SK-N-SH (cell line): ENCODE results near the gene OR2L8. TPM values are rescaled to one million over a fixed set of nuclear protein-coding genes. Genes with fewer than 3 reads are reported as not detected.

Experiments used
- CTCF ChIA-PET: fragments of 300-600, 350-600 bp; formaldehyde crosslinking; extraction: SDS; loops from one replicate; lab custom pipeline; 2021; lab: Yijun Ruan, JAX
- POLR2A ChIA-PET: fragments of 350-600 bp; sonication (Branson Sonifier 250); formaldehyde crosslinking; extraction: SDS; loops from one replicate; lab custom pipeline; 2020; ENCODE audit warnings: antibody characterized with exemption, inconsistent platforms; lab: Yijun Ruan, JAX
- DNase-seq: peaks from one replicate; pipeline ENCODE4 v3.0.0; 2012
- H2AFZ ChIP-seq: fragments of 200-600 bp; sonication (generic); 2 replicates; pipeline ENCODE4 v1.8.1; 2016; ENCODE audit warnings: antibody characterized with exemption, mild to moderate bottlenecking, low read depth
- H3F3A ChIP-seq: fragments of 200-600 bp; sonication (generic); replicated peaks from 2 replicates; pipeline ENCODE3; 2016; ENCODE audit warnings: antibody characterized with exemption, mild to moderate bottlenecking; ENCODE audit not compliant: insufficient read depth
- H3K27ac ChIP-seq, 2 experiments: fragments of 200-500 bp in 1 of 2; fragments of 200-600 bp in 1 of 2; sonication (Bioruptor generic) in 1 of 2; sonication (generic), shearing (Covaris generic) in 1 of 2; 2 replicates each; pipeline versions ENCODE4 v1.5.1 to v1.6.1; 2014 to 2016; ENCODE audit warnings: low read depth in 2 of 2, inconsistent platforms in 1 of 2, low read length in 1 of 2, mild to moderate bottlenecking in 1 of 2, mixed read lengths in 1 of 2
- H3K27me3 ChIP-seq: fragments of 200-600 bp; sonication (generic), shearing (Covaris generic); 2 replicates; pipeline ENCODE4 v1.6.1; 2016; ENCODE audit warnings: mixed run types; ENCODE audit not compliant: insufficient read depth
- H3K36me3 ChIP-seq, 2 experiments: fragments of 200-500 bp in 1 of 2; fragments of 200-600 bp in 1 of 2; sonication (Bioruptor generic) in 1 of 2; sonication (generic) in 1 of 2; replicated peaks in 1 of 2; 2 replicates each; pipeline versions ENCODE3 to v1.5.1; 2014 to 2016; ENCODE audit warnings: low read length in 1 of 2, mild to moderate bottlenecking in 1 of 2; ENCODE audit not compliant: insufficient read depth in 2 of 2, control insufficient read depth in 1 of 2
- H3K4me1 ChIP-seq, 2 experiments: fragments of 200-500 bp in 1 of 2; fragments of 200-600 bp in 1 of 2; sonication (Bioruptor generic) in 1 of 2; sonication (generic), shearing (Covaris generic) in 1 of 2; 2 replicates each; pipeline versions ENCODE4 v1.5.1 to v1.6.1; 2014 to 2016; ENCODE audit warnings: low read depth in 1 of 2, low read length in 1 of 2, mixed run types in 1 of 2; ENCODE audit not compliant: insufficient read depth in 2 of 2, control insufficient read depth in 1 of 2
- H3K4me2 ChIP-seq: fragments of 200-600 bp; sonication (generic), shearing (Covaris generic); 2 replicates; pipeline ENCODE4 v1.6.1; 2017; ENCODE audit warnings: mixed run types
- H3K4me3 ChIP-seq, 2 experiments: fragments of 200-500 bp in 1 of 2; fragments of 200-600 bp in 1 of 2; sonication (Bioruptor generic) in 1 of 2; sonication (generic), shearing (Covaris generic) in 1 of 2; 2 replicates each; pipeline versions ENCODE4 v1.5.1 to v1.8.1; 2014 to 2016; ENCODE audit warnings: low read depth in 2 of 2, inconsistent platforms in 1 of 2, low read length in 1 of 2, mild to moderate bottlenecking in 1 of 2, mixed read lengths in 1 of 2, moderate library complexity in 1 of 2
- H3K79me2 ChIP-seq: fragments of 200-600 bp; sonication (generic); 2 replicates; pipeline ENCODE4 v1.8.1; 2017; ENCODE audit warnings: mild to moderate bottlenecking; ENCODE audit not compliant: insufficient read depth
- H3K9ac ChIP-seq: fragments of 200-600 bp; sonication (generic); 2 replicates; pipeline ENCODE4 v1.6.1; 2017; ENCODE audit warnings: mixed run types
- H3K9me2 ChIP-seq: fragments of 200-600 bp; sonication (generic); 2 replicates; pipeline ENCODE4 v1.6.1; 2017; ENCODE audit warnings: mixed run types
- H3K9me3 ChIP-seq: fragments of 200-600 bp; sonication (generic); 2 replicates; pipeline ENCODE4 v1.6.1; 2017; ENCODE audit warnings: mixed run types, mild to moderate bottlenecking, moderate library complexity
- H4K20me1 ChIP-seq: fragments of 200-600 bp; sonication (generic); 2 replicates; pipeline ENCODE4 v1.6.1; 2017; ENCODE audit warnings: mild to moderate bottlenecking, mixed run types; ENCODE audit not compliant: insufficient read depth
- CHD2 ChIP-seq: fragments of 150-350 bp; IDR thresholded peaks from 2 replicates; pipeline ENCODE4 v1.6.1; 2018; ENCODE audit warnings: low read length; ENCODE audit not compliant: partially characterized antibody
- ELF1 ChIP-seq: IDR thresholded peaks from 2 replicates; pipeline ENCODE4 v1.4.0; 2012
- EZH2phosphoT487 ChIP-seq: fragments of 200-600 bp; sonication (generic); IDR thresholded peaks from 2 replicates; pipeline ENCODE4 v1.6.1; 2017; ENCODE audit warnings: low read depth, mixed run types, mild to moderate bottlenecking, antibody characterized with exemption, moderate library complexity, borderline replicate concordance
- FOXM1 ChIP-seq: IDR thresholded peaks from 2 replicates; pipeline ENCODE4 v1.4.0; 2012; ENCODE audit warnings: low read depth, mild to moderate bottlenecking
- GABPA ChIP-seq: IDR thresholded peaks from 2 replicates; pipeline ENCODE4 v1.4.0; 2012; ENCODE audit warnings: low read depth, mild to moderate bottlenecking
- IRF3 ChIP-seq: fragments of 150-350 bp; IDR thresholded peaks from 2 replicates; pipeline ENCODE4 v1.6.1; 2016; ENCODE audit warnings: mild to moderate bottlenecking, low read depth, low read length
- JUND ChIP-seq: IDR thresholded peaks from 2 replicates; pipeline ENCODE4 v1.4.0; 2012
- MEF2A ChIP-seq: IDR thresholded peaks from 2 replicates; pipeline ENCODE4 v1.4.0; 2012; ENCODE audit warnings: low read depth, borderline replicate concordance
- NFIC ChIP-seq: IDR thresholded peaks from 2 replicates; pipeline ENCODE4 v1.4.0; 2012; ENCODE audit warnings: borderline replicate concordance
- PBX3 ChIP-seq: IDR thresholded peaks from 2 replicates; pipeline ENCODE4; 2012
- RCOR1 ChIP-seq: fragments of 150-350 bp; IDR thresholded peaks from 2 replicates; pipeline ENCODE4 v1.6.1; 2017; ENCODE audit warnings: antibody characterized with exemption, low read length
- REST ChIP-seq: IDR thresholded peaks from 2 replicates; pipeline ENCODE4 v1.6.1; 2012; ENCODE audit warnings: mild to moderate bottlenecking, low read depth, low read length, moderate library complexity
- RFX5 ChIP-seq: IDR thresholded peaks from 2 replicates; pipeline ENCODE4 v1.6.1; 2012; ENCODE audit warnings: mild to moderate bottlenecking, improper control_type of control experiment, low read length
- SIN3A ChIP-seq: IDR thresholded peaks from 2 replicates; pipeline ENCODE4 v1.6.1; 2012; ENCODE audit warnings: low read depth, mild to moderate bottlenecking, low read length, moderate library complexity, borderline replicate concordance
- SMC3 ChIP-seq: IDR thresholded peaks from 2 replicates; pipeline ENCODE4 v1.6.1; 2012; ENCODE audit warnings: low read depth, low read length, improper control_type of control experiment
- TAF1 ChIP-seq: IDR thresholded peaks from 2 replicates; pipeline ENCODE4 v1.6.1; 2012; ENCODE audit warnings: low read depth, mild to moderate bottlenecking, low read length, moderate library complexity, borderline replicate concordance
- TEAD4 ChIP-seq: IDR thresholded peaks from 2 replicates; pipeline ENCODE4 v1.4.0; 2012; ENCODE audit warnings: mild to moderate bottlenecking, borderline replicate concordance; ENCODE audit not compliant: insufficient read depth
- USF2 ChIP-seq: fragments of 150-350 bp; IDR thresholded peaks from 2 replicates; pipeline ENCODE4 v1.6.1; 2017; ENCODE audit warnings: antibody characterized with exemption, low read length, low read depth, borderline replicate concordance
- YY1 ChIP-seq: IDR thresholded peaks from 2 replicates; pipeline ENCODE4 v1.4.0; 2012; ENCODE audit warnings: low read depth, mild to moderate bottlenecking
- ZBTB33 ChIP-seq: IDR thresholded peaks from 2 replicates; pipeline ENCODE4 v1.4.0; 2012; ENCODE audit warnings: low read depth, borderline replicate concordance
- WGBS: methylation state at CpG from one replicate; pipeline ENCODE4 v1.1.6; 2017; ENCODE audit warnings: low lambda C conversion rate; 5-methylcytosine and 5-hydroxymethylcytosine counted together
- polyA plus RNA-seq, 3 experiments: library from polyadenylated mRNA; depleted of rRNA; stranded (reverse); fragments of >200 nt; gene quantifications; 2 replicates each; pipeline ENCODE4 v1.2.3, GENCODE V29; 2012

Gene OR2L8
- polyA plus RNA-seq, 1 of the 3 experiments (the other 2 are of a cell fraction), result not detected

GRCh38 chr1:247933989-247934388, 14.7 kb upstream of the OR2L8 start:
- no peaks in the 10 kb centered on the region for H3K36me3 ChIP-seq
- no peak overlapping the region for H3K27ac ChIP-seq
- ChIA-PET CTCF (no interaction called here), POLR2A (no interaction called here)
- H3K9me3 ChIP-seq, result no peaks in the 10 kb centered on the region
- peaks cover 6% of the 10 kb centered on the region; the same call in 1 of the 2 replicates for H3K27me3 ChIP-seq
- WGBS, result 31% methylated on average over 8 of the region's 8 CpGs
- no peak overlapping the region for H2AFZ ChIP-seq
- H3K9ac ChIP-seq, result no peak overlapping the region
- no peaks in the 10 kb centered on the region for H3K79me2 ChIP-seq
- no peaks in the 10 kb centered on the region for H3K9me2 ChIP-seq
- TF ChIP-seq USF2, result no peak
- TF ChIP-seq TEAD4, result no peak
- TF ChIP-seq EZH2phosphoT487, result no peak
- no peak for TF ChIP-seq IRF3
- no peak for TF ChIP-seq RCOR1
- TF ChIP-seq NFIC, result no peak
- TF ChIP-seq REST, result no peak
- TF ChIP-seq JUND, result no peak
- no peak for TF ChIP-seq CHD2
- no peak for TF ChIP-seq SIN3A
- no peak for TF ChIP-seq YY1
- TF ChIP-seq ZBTB33, result no peak
- no peak for TF ChIP-seq RFX5
- TF ChIP-seq GABPA, result no peak
- no peak for TF ChIP-seq TAF1
- no peak for TF ChIP-seq PBX3
- no peak for TF ChIP-seq FOXM1
- no peak for TF ChIP-seq SMC3
- no peak for TF ChIP-seq MEF2A
- no peak for TF ChIP-seq ELF1
- no peak overlapping the region for H3K4me3 ChIP-seq
- no peaks in the 10 kb centered on the region for H3F3A ChIP-seq
- no peak for DNase-seq
- H3K4me1 ChIP-seq, result peaks cover 0 to 2% of the 10 kb centered on the region in 2 experiments; a peak in 1 of 4 replicates
- H4K20me1 ChIP-seq, result no peaks in the 10 kb centered on the region
- H3K4me2 ChIP-seq, result no peak overlapping the region
